HG03045 (cell line): ENCODE measurements around the gene WDR27.

Source experiments
- ATAC-seq: cut with Tn5 transposase; IDR thresholded peaks from one replicate; pipeline ENCODE4 v1.9.1; 2021; ENCODE audit warnings: mild to moderate bottlenecking, moderate library complexity; ENCODE audit not compliant: unreplicated experiment

Gene WDR27

GRCh38 chr6:169416249-169416648 is 285.6 kb downstream of the WDR27 start:
- ATAC-seq: no peak

- ATAC-seq: no peak
These were observed 286.6 kb downstream of the WDR27 start for GRCh38 chr6:169415179-169415578.

GRCh38 chr6:169411722-169412121 is 290.1 kb downstream of the WDR27 start:
- no peak for ATAC-seq

GRCh38 chr6:169411296-169411695 is 290.5 kb downstream of the WDR27 start:
- no peak for ATAC-seq

- no peak for ATAC-seq
These were observed 292.0 kb downstream of the WDR27 start for GRCh38 chr6:169409742-169410312.

- no peak for ATAC-seq
These were observed 294.5 kb downstream of the WDR27 start for GRCh38 chr6:169407325-169407724.
